Mesendoderm (in vitro differentiated cells): ENCODE measurements around the gene HOXB9.

Source experiments
- DNase-seq: peaks from one replicate; pipeline ENCODE4 v3.0.0; 2013
- H2AK5ac ChIP-seq: 2 replicates; pipeline ENCODE4 v1.6.1; 2013; ENCODE audit warnings: low read length, inconsistent platforms
- H2BK120ac ChIP-seq: 2 replicates; pipeline ENCODE4 v1.6.1; 2013; ENCODE audit warnings: low read depth, mild to moderate bottlenecking, low read length, moderate library complexity, mixed read lengths
- H2BK15ac ChIP-seq: replicated peaks from 2 replicates; pipeline ENCODE4 v1.6.1; 2013; ENCODE audit warnings: low read depth, mild to moderate bottlenecking, moderate library complexity
- H2BK5ac ChIP-seq: 2 replicates; pipeline ENCODE4 v1.6.1; 2013; ENCODE audit warnings: low read length, inconsistent platforms
- H3K18ac ChIP-seq: 2 replicates; pipeline ENCODE4 v1.6.1; 2013; ENCODE audit warnings: mild to moderate bottlenecking, low read length, mixed read lengths
- H3K23ac ChIP-seq: one replicate; pipeline ENCODE4 v1.6.1; 2013; ENCODE audit warnings: low read length
- H3K27ac ChIP-seq: 2 replicates; pipeline ENCODE4 v1.5.1; 2013; ENCODE audit warnings: low read depth, mild to moderate bottlenecking, inconsistent platforms, low read length, moderate library complexity
- H3K27me3 ChIP-seq: 2 replicates; pipeline ENCODE4 v1.6.1; 2013; ENCODE audit warnings: low read length, control low read depth, mild to moderate bottlenecking, inconsistent platforms; ENCODE audit not compliant: insufficient read depth, poor library complexity
- H3K36me3 ChIP-seq: 2 replicates; pipeline ENCODE4 v1.6.1; 2013; ENCODE audit warnings: low read length, inconsistent platforms; ENCODE audit not compliant: control insufficient read depth, insufficient read depth
- H3K4ac ChIP-seq: one replicate; pipeline ENCODE4 v1.6.1; 2013; ENCODE audit warnings: low read depth, mild to moderate bottlenecking, low read length, moderate library complexity
- H3K4me1 ChIP-seq: 2 replicates; pipeline ENCODE4 v1.6.1; 2013; ENCODE audit warnings: low read depth, low read length, inconsistent platforms; ENCODE audit not compliant: control insufficient read depth
- H3K4me2 ChIP-seq: 2 replicates; pipeline ENCODE4 v1.6.1; 2013; ENCODE audit warnings: low read length
- H3K4me3 ChIP-seq: 2 replicates; pipeline ENCODE4 v1.5.1; 2013; ENCODE audit warnings: mild to moderate bottlenecking, low read length
- H3K56ac ChIP-seq: one replicate; pipeline ENCODE4 v1.6.1; 2013; ENCODE audit warnings: low read length
- H3K79me1 ChIP-seq: 2 replicates; pipeline ENCODE4 v1.6.1; 2013; ENCODE audit warnings: low read length, inconsistent platforms
- H3K79me2 ChIP-seq: 2 replicates; pipeline ENCODE4 v1.6.1; 2013; ENCODE audit warnings: mild to moderate bottlenecking, low read length; ENCODE audit not compliant: control insufficient read depth, insufficient read depth
- H3K9ac ChIP-seq: 2 replicates; pipeline ENCODE4 v1.6.1; 2013; ENCODE audit warnings: low read length, inconsistent platforms
- H4K5ac ChIP-seq: one replicate; pipeline ENCODE4 v1.6.1; 2013; ENCODE audit warnings: low read length
- H4K8ac ChIP-seq: one replicate; pipeline ENCODE4 v1.6.1; 2013; ENCODE audit warnings: low read depth, mild to moderate bottlenecking, control low read depth, low read length, moderate library complexity
- WGBS: extraction: QIAGEN DNeasy Blood & Tissue Kit; methylation state at CpG from one replicate; pipeline ENCODE4 v1.1.7; 2013; ENCODE audit warnings: low lambda C conversion rate, missing lambda C conversion rate; ENCODE audit not compliant: insufficient coverage; ENCODE audit errors: extremely low coverage; 5-methylcytosine and 5-hydroxymethylcytosine counted together

Gene HOXB9

DNA sequence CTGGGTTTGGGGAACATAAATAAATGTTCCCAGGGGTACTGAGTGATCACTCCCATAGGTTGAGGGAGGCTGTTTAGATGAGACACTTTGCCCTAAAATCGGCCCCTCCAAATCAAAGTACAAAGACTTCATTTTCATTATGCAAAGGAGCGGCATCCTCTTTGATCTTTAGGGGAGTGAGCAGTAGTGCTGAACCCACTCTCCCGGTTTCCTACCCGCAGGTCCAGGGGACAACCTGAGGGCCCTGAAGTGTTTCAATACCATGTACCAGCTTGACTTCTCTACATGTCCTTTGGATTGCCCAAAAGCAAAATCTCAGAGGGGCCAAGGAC, 25.0 kb downstream of the HOXB9 start:
- Histone ChIP-seq H3K79me2 (no peaks in the 10 kb centered on the region), H3K9ac (no peak overlapping the region), H2BK5ac (no peak overlapping the region), H3K23ac (no peak overlapping the region), H3K27ac (no peak overlapping the region), H4K5ac (no peak overlapping the region), H4K8ac (no peak overlapping the region), H3K56ac (peak overlapping the region; percentile 37), H3K18ac (no peak overlapping the region), H3K4ac (no peak overlapping the region), H2BK15ac (no peak overlapping the region), H3K4me2 (no peak overlapping the region), H2BK120ac (no peak overlapping the region), H3K36me3 (no peaks in the 10 kb centered on the region), H2AK5ac (no peak overlapping the region), H3K79me1 (no peaks in the 10 kb centered on the region), H3K4me1 (peaks cover 9% of the 10 kb centered on the region), H3K4me3 (no peak overlapping the region), H3K27me3 (peaks cover 88% of the 10 kb centered on the region)
- DNase-seq, result no peak
- WGBS, result no CpG with 5 or more reads among the region's 4 CpGs

GRCh38 chr17:48600244-48601098, 25.7 kb downstream of the HOXB9 start:
- no CpG with 5 or more reads among the region's 17 CpGs for WGBS
- DNase-seq, result peak; percentile 74
- H3K27ac ChIP-seq, result no peak overlapping the region
- no peak overlapping the region for H3K4me3 ChIP-seq
- H3K4me1 ChIP-seq, result peaks cover 9% of the 10 kb centered on the region
- H3K79me2 ChIP-seq, result no peaks in the 10 kb centered on the region
- H3K56ac ChIP-seq, result no peak overlapping the region
- H3K4ac ChIP-seq, result no peak overlapping the region
- H3K79me1 ChIP-seq, result no peaks in the 10 kb centered on the region
- no peak overlapping the region for H3K23ac ChIP-seq
- no peaks in the 10 kb centered on the region for H3K36me3 ChIP-seq
- H3K27me3 ChIP-seq, result peaks cover 88% of the 10 kb centered on the region
- no peak overlapping the region for H2BK15ac ChIP-seq
- H2BK120ac ChIP-seq, result no peak overlapping the region
- H2BK5ac ChIP-seq, result no peak overlapping the region
- H3K9ac ChIP-seq, result no peak overlapping the region
- H3K18ac ChIP-seq, result no peak overlapping the region
- H4K5ac ChIP-seq, result no peak overlapping the region
- no peak overlapping the region for H2AK5ac ChIP-seq
- H4K8ac ChIP-seq, result no peak overlapping the region
- H3K4me2 ChIP-seq, result no peak overlapping the region

DNA sequence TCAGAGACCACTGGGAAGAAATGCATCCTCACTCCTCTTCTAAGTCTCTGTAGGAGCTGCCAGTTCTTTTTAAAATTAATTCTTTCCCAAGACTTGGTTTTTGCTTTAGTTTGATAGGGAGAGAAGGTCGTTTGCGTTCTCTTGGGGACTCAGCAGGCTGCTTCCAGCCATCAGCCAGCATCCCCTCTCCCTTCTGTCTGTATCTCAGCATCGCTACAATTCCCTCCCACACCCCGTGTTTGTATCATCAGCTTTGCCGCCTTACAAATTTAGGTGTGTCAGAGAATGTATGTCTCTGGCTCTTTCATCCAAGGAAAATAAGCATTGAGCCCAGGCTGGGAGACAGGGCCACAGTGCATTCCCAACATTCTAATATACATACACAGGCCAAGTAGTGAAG, 26.8 kb downstream of the HOXB9 start:
- no peak for DNase-seq
- Histone ChIP-seq H3K4ac (no peak overlapping the region), H2BK5ac (no peak overlapping the region), H3K36me3 (no peaks in the 10 kb centered on the region), H3K9ac (no peak overlapping the region), H3K79me2 (no peaks in the 10 kb centered on the region), H3K79me1 (no peaks in the 10 kb centered on the region), H4K8ac (no peak overlapping the region), H3K18ac (no peak overlapping the region), H3K27me3 (peaks cover 88% of the 10 kb centered on the region), H3K4me3 (no peak overlapping the region), H3K56ac (no peak overlapping the region), H3K23ac (peak overlapping the region; percentile 26), H2AK5ac (no peak overlapping the region), H2BK120ac (no peak overlapping the region), H2BK15ac (no peak overlapping the region), H3K4me2 (no peak overlapping the region), H3K27ac (no peak overlapping the region), H3K4me1 (peaks cover 10% of the 10 kb centered on the region), H4K5ac (no peak overlapping the region)
- WGBS, result no CpG with 5 or more reads among the region's 5 CpGs

DNA sequence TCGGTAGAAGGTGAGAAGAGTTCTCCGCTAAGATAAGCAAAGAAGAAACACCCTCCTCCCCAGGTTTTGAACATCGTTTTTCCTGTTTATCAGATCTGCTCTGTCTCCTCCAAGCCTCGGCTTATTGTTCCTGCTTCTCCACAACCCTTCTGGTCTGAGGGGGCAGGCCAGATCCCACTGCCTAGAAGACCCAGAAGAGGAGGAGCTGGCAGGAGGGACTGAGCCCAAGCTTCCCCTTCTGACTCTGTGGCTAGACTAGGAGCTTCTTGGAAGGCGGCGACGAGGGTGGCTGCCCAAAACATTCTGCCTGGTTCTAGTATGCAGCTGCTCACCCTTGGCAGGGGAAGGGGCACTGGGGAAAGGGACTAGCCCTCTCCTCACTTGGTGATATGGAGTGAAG, 27.4 kb downstream of the HOXB9 start:
- H3K4me2 ChIP-seq, result no peak overlapping the region
- no peak overlapping the region for H3K27ac ChIP-seq

DNA sequence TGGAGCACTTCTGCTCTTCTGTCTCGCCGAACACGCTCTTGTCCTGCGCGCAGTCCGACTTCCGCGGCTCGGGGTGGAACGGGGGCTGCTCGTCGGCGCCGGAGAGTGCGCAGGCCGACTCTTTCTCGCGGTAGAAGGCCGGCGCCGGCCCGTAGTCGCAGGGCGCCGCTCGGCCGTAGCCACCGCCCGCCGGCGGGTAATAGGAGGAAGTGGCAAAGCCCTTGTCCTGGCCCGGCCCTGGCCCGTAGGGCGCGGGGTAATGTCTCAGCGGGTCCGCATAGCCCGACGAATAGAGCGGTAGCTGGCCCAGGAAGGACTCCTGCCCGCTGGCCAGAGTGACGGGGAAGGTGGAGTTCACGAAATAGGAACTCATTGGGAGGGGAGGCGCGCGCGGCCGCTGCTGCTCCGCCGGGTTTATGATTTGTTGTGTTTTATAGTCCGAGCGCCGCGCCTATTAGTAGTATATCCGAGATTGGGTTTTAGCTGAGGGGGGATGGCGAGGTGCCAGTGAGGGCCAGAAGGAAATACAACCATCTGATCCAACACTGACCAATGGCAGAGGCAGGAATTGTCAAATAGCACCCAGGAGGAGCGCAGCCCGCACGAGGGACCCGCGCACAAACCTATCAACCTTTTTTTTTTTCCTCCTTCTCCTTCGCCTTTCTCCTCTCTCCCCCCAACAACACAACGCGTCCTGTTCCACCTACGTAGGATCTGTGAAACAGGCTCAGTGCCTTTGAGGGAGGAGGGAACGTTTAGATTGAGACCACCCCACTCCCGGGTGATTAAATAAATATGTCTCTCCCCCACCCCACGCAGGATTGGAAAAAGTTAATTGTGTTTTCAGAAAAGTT, 28.2 kb downstream of the HOXB9 start:
- Histone ChIP-seq H3K4me3 (no peak overlapping the region), H3K18ac (no peak overlapping the region), H3K79me1 (no peaks in the 10 kb centered on the region), H3K79me2 (no peaks in the 10 kb centered on the region), H3K23ac (peak overlapping the region; percentile 29), H3K36me3 (no peaks in the 10 kb centered on the region), H2BK120ac (no peak overlapping the region), H2BK15ac (no peak overlapping the region), H4K5ac (no peak overlapping the region), H2BK5ac (no peak overlapping the region), H3K9ac (peak overlapping the region; percentile 26), H3K4ac (no peak overlapping the region), H3K27ac (no peak overlapping the region), H3K27me3 (peaks cover 83% of the 10 kb centered on the region), H3K4me2 (peak overlapping the region; percentile 37), H4K8ac (no peak overlapping the region), H2AK5ac (no peak overlapping the region), H3K56ac (peak overlapping the region; percentile 30), H3K4me1 (peaks cover 11% of the 10 kb centered on the region)
- DNase-seq, result no peak
- WGBS, result no CpG with 5 or more reads among the region's 68 CpGs

More for the DNA sequence above, 27.4 kb downstream of the HOXB9 start:
- Histone ChIP-seq H3K79me2 (no peaks in the 10 kb centered on the region), H4K8ac (no peak overlapping the region), H3K9ac (no peak overlapping the region), H3K36me3 (no peaks in the 10 kb centered on the region), H2BK120ac (no peak overlapping the region), H4K5ac (no peak overlapping the region), H3K18ac (no peak overlapping the region), H3K4me1 (peaks cover 11% of the 10 kb centered on the region), H2BK5ac (no peak overlapping the region), H2BK15ac (no peak overlapping the region), H2AK5ac (no peak overlapping the region), H3K23ac (no peak overlapping the region), H3K56ac (no peak overlapping the region), H3K4ac (no peak overlapping the region), H3K79me1 (no peaks in the 10 kb centered on the region), H3K4me3 (no peak overlapping the region), H3K27me3 (peaks cover 85% of the 10 kb centered on the region)
- DNase-seq, result no peak
- WGBS, result no CpG with 5 or more reads among the region's 7 CpGs
